ENCODE data around the gene NCR2.

The NCR2 gene

GRCh38 chr6:41318654-41319565 is 16.5 kb upstream of the NCR2 start (continued):
- peak; percentile 85 for TF ChIP-seq ZBTB20 (tag by site-specific recombination; IDR thresholded peaks at IDR 0.05)
- TF ChIP-seq ZNF747 (tag by site-specific recombination; IDR thresholded peaks at IDR 0.05), result no peak
- 0 out of 2 replicates have a peak, but pooled peaks have one; percentile 54 for TF ChIP-seq ZNF561 (tag by site-specific recombination; IDR thresholded peaks at IDR 0.05; ENCODE audit: borderline replicate concordance)
- peak; percentile 42; the same call in 1 of the 2 replicates for TF ChIP-seq TSHZ1 (tag by site-specific recombination; IDR thresholded peaks at IDR 0.05; ENCODE audit: borderline replicate concordance)
- TF ChIP-seq ZNF341 (tag by site-specific recombination; IDR thresholded peaks at IDR 0.05; ENCODE audit: low read depth), result peak; percentile 65
- peak; percentile 95 for TF ChIP-seq ZNF654 (tag by site-specific recombination; IDR thresholded peaks at IDR 0.05; ENCODE audit: low read depth)
- TF ChIP-seq REPIN1 (tag by site-specific recombination; IDR thresholded peaks at IDR 0.05; ENCODE audit: low read depth), result peak; percentile 100
- TF ChIP-seq ZNF354C (tag by site-specific recombination; IDR thresholded peaks at IDR 0.05; ENCODE audit: borderline replicate concordance, low read depth), result no peak
- peak; percentile 63 for TF ChIP-seq ZBTB8A (tag by site-specific recombination; IDR thresholded peaks at IDR 0.05)
- TF ChIP-seq ZNF701 (tag by site-specific recombination; IDR thresholded peaks at IDR 0.05), result no peak
- TF ChIP-seq ZBTB48 (tag by site-specific recombination; IDR thresholded peaks at IDR 0.05), result peak; percentile 85
- TF ChIP-seq ZNF211 (tag by site-specific recombination; IDR thresholded peaks at IDR 0.05; ENCODE audit: low read depth), result no peak
- TF ChIP-seq SP7 (tag by site-specific recombination; IDR thresholded peaks at IDR 0.05), result peak; percentile 61
- TF ChIP-seq SP3 (tag by site-specific recombination; IDR thresholded peaks at IDR 0.05), result 0 out of 2 replicates have a peak, but pooled peaks have one; percentile 16
- TF ChIP-seq ZNF157 (tag by site-specific recombination; IDR thresholded peaks at IDR 0.05), result no peak
- peak; percentile 85 for TF ChIP-seq GLIS2 (tag by site-specific recombination; IDR thresholded peaks at IDR 0.05)
- no peak for TF ChIP-seq IKZF3 (tag by site-specific recombination; IDR thresholded peaks at IDR 0.05)
- TF ChIP-seq ATF2 (tag by site-specific recombination; IDR thresholded peaks at IDR 0.05; ENCODE audit: low read depth), result no peak
- 0 out of 2 replicates have a peak, but pooled peaks have one; percentile 25 for TF ChIP-seq ZNF449 (tag by site-specific recombination; IDR thresholded peaks at IDR 0.05)
- TF ChIP-seq ZNF266 (tag by site-specific recombination; IDR thresholded peaks at IDR 0.05; ENCODE audit: low read depth), result no peak
- no peak for TF ChIP-seq ZNF488 (tag by site-specific recombination; IDR thresholded peaks at IDR 0.05)
- no peak for TF ChIP-seq ZNF214 (tag by site-specific recombination; IDR thresholded peaks at IDR 0.05; ENCODE audit: borderline replicate concordance)
- peak; percentile 78 for TF ChIP-seq ZBTB26 (tag by site-specific recombination; optimal IDR thresholded peaks at IDR 0.05)
- TF ChIP-seq ZBTB44 (tag by site-specific recombination; IDR thresholded peaks at IDR 0.05), result no peak
- TF ChIP-seq ZNF768 (tag by site-specific recombination; IDR thresholded peaks at IDR 0.05), result peak; percentile 70; the same call in 1 of the 2 replicates
- TF ChIP-seq ZNF549 (tag by site-specific recombination; IDR thresholded peaks at IDR 0.05), result no peak

Measured in HEK293 (cell line).